ENCODE data around the gene ZNF543.

DNA sequence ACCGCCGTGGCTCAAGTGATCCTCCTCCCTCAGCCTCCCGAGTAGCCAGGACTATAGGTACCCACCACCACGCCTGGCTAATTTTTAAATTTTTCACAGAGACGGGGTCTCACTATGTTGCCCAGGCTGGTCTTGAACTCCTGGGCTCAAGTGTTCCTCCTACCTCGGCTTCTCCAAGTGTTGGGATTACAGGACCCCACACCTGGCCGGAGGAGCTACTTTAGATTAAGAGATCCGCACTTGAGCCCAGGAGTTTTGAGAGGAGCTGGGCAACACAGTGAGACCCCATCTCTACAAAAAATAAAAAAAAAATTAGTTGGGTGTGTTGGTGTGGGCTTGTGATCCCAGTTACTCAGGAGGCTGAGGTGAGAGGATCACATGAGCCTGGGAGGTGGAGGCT lies 49.0 kb upstream of the ZNF543 start:
- TF ChIP-seq CTCF (IDR thresholded peaks at IDR 0.05) (no peak), POLR2A (IDR thresholded peaks at IDR 0.05) (no peak)
